GM19193 (cell line): ENCODE results near the gene ZNG1B.
"Not testable (repeated sequence)": the region's sequence is repeated elsewhere in the genome, so short reads cannot be mapped to it uniquely, and the experiment has no call there.

Experiments used
- POLR2A ChIP-seq: IDR thresholded peaks from 4 replicates; pipeline ENCODE4 v1.6.1; 2011; ENCODE audit not compliant: insufficient read depth, insufficient read length; ENCODE audit errors: extremely low read depth

The ZNG1B gene

DNA sequence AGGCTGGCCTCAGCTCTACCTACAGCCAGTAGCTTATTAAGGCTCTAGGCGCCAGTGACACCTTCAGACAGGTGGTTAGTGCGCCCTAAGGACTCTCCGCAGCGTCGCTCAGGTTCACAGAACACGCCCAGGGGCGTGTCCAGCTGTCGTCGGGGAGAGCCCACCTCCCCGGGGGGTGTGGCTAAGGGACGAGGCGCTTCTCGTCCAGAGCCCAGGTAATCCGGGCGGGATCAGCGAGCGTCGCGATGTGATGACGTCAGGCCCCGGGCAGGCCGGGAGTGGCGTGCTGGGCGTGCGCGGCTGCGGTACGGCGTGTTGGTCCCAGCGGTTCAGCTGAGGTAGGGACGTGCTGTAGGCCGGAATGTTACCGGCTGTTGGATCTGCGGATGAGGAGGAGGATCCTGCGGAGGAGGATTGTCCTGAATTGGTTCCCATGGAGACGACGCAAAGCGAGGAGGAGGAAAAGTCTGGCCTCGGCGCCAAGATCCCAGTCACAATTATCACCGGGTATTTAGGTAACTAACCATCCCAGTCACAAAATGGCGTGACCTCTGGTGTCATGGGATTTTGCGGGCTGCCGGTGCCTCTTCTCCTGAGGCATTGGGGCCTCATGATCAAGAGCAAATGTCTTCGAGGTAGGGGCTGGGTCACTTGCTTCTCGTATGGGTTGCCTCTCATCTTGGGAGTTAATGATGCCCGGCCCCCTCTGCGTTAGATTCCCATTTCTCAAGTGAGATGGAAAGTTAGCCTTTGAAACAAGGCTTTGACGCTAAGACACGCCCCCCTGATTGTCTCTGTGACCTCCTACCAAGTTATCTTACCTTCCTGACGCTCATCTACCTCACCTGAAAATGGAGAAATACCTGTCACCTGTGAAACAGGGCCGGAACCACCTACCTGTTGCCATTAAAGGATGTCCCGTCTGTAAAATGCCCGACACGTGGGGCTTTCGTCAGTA lies at the start of gene ZNG1B:
TSS of gene ZNG1B (plus strand) at position 184 of the 958 bp plus-strand sequence. CDS start at position 362, 178 bp downstream.
- peak; percentile 26 for TF ChIP-seq POLR2A

DNA sequence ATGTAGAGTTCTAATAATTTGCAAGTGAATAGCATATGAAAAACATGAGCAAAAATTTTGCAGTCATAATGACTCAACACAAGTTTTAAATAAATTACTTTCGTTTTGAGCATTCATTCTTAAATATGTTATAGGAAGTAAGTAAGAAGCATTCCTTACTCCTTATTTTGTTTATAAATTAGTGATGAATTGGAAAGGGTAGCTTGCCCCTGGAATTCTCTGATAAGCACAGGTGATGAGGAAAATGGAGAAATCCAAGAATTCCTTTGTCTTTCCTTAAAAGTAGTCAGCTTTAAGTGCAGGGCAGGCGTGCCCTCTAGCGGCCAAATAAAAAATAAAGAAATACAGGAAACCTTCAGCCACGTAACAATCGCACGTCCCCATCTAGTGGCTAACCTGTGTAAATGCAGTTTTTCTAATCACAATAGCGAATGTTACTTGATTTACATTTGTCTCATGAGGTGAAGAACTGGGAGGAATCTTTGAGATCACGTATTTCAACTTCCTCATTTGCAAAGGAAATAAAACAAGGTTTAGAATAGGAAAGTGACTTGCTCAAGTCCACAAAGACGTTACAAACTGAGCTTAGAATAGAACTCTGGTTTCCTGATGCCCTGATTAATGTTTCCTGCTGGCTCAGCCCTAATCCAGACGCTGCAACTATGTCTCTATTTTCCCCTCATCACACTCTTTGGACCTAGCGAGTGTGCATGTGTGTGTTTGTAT lies 47.2 kb upstream of the ZNG1B start:
- no peak for TF ChIP-seq POLR2A

DNA sequence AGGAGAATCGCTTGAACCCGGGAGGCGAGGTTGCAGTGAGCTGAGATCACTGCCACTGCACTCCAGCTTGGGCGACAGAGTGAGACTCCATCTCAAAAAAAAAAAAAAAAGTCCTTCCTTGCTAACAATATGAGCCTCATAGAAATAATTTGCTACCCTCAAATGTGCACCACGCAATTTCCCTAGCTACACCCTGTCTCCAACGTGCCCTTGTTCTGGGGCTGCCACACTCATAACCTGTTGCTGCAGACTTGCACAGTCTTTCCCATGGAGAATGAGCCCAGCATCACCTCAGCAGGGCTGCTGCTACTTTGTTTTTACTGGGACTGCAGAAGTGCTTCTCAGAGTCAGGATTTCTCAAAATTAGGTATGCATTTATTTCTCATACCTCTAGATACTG lies 46.4 kb upstream of the ZNG1B start:
- no peak for TF ChIP-seq POLR2A

DNA sequence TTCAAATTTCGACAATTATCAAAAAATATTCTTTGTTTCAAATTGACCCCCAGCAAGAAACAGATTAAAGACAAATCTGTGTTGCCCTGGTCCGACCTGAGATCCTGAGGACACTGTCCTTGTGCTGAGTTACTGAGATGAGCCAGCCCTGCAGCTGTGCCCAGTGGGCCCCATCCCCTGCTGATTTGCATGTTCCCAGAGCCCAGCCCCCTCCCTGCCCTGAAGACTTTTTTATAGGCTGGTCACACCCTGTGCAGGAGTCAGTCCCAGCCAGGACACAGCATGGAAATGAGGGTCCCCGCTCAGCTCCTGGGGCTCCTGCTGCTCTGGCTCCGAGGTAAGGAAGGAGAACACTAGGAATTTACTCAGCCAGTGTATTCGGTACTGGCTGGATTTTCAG lies 31.4 kb upstream of the ZNG1B start:
- TF ChIP-seq POLR2A: no peak

DNA sequence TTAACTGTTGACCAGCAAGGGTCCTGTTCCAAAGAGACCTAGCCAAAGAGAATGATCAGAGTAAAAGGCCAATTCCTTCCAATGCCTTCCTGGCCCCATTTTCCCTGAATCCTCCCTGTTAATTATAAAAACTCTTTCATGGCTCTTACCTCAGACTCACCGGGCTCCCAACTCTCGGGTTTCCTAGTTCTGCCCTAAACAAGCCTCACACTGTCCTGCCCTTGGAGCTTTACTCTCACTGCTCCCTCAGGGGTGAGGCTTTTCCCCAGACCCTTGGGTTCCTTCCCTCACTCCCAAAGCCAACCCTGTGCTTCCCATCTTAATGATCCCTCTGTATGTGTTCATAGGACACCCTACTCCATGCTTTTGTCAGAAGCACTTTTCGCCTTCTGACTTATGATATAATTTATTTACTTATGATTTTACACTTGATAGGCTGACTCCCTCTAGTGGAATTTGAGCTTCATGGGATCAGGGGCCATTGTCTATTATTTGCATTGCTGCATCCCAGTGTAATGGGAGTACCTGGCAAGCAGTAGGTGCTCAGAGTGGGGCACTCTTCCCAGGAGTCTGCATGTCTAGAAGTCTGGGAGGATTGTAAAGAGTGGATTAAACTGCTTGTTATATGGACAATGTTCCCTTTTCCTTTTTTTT lies 29.9 kb upstream of the ZNG1B start:
- no peak for TF ChIP-seq POLR2A

DNA sequence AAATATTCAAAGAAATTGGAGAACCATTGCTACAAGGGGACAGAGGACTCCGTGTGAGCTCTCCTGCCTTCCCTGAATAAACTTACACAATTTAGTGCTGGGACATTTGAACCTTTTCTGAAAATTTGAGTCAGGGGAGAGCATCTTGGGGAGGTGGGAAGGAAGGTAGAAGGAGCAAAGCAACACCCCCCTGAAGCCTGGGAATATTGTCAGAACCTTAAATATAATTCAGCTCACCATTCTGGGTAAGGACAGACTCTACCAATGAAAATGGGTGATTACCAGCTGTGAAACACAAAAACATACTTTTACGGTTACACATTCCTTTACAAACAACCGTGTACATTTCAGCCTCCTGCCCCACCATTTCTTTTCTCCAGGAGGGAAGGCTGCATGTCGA lies 60.9 kb downstream of the ZNG1B start, which contains the start of gene FOXD4L1:
TSS of gene FOXD4L1 (plus strand) at position 301 of the 400 bp plus-strand sequence. CDS start 592 bp downstream, outside the sequence.
- not testable (repeated sequence) for TF ChIP-seq POLR2A
